ENCODE measurements around the gene DCT.

DCT gene

DNA sequence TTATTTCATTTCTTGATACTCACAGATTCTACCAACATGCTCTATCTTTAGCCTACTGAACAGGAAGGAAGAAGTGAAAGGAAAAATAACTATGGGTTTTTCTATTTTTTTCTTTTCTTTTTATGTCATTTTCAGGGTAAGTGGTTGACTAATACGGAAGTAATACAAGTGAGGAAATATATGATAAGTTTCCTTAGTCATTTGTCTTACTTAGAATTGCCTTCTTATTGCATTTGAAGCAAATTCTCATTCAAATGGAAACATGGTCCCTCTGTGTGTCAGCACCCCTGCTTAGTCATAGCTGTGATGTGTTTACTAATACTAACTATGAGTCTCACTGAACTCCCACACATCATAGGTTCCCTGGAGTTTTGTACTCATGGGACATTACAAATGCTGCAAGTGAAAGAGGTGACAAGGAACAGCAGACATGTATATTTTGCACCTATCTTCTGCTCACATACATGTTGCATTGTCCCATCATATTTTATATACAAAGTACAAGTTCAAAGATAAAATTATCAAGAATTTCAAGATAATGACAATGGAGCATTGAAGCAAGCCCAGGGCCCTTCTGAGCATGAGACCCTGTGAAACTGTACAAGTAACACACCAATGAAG is 60.1 kb downstream of the DCT start:
- TF ChIP-seq, protein P1, sequence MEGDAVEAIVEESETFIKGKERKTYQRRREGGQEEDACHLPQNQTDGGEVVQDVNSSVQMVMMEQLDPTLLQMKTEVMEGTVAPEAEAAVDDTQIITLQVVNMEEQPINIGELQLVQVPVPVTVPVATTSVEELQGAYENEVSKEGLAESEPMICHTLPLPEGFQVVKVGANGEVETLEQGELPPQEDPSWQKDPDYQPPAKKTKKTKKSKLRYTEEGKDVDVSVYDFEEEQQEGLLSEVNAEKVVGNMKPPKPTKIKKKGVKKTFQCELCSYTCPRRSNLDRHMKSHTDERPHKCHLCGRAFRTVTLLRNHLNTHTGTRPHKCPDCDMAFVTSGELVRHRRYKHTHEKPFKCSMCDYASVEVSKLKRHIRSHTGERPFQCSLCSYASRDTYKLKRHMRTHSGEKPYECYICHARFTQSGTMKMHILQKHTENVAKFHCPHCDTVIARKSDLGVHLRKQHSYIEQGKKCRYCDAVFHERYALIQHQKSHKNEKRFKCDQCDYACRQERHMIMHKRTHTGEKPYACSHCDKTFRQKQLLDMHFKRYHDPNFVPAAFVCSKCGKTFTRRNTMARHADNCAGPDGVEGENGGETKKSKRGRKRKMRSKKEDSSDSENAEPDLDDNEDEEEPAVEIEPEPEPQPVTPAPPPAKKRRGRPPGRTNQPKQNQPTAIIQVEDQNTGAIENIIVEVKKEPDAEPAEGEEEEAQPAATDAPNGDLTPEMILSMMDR (IDR thresholded peaks at IDR 0.05; ENCODE audit: low read depth, low read length, missing control alignments), result no peak
- H3K4me3 ChIP-seq (ENCODE audit: low read depth, low read length), result no peak overlapping the region
- in situ Hi-C loops (cut with HindIII; ENCODE audit: low sequenced_read_pairs), result no loop called here
- no peak for DNase-seq (ENCODE audit: low read depth)

DNA sequence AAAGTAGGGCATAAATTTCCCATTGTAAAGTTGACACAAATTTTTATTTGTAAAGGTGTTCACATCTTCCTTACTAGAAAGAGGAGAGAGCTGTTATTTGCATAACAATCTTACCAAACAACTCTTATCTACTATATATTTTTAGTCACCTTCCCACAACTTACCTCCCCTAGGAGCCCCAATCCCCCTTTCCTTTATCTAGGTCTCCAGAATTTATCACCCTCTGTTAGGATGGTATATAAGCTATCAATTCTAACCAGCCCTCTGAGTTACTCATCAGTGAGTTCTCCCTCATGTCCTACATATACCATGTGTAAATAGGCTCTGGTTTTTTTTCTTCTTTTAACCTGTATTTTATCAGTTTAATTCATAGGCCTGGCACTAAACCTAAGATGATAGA is 62.2 kb downstream of the DCT start:
- no peak for DNase-seq (ENCODE audit: low read depth)

GRCh38 chr13:94416454-94417080 is 62.9 kb downstream of the DCT start:
- in situ Hi-C loops (cut with HindIII; ENCODE audit: low sequenced_read_pairs), result no loop called here
- H3K4me3 ChIP-seq (ENCODE audit: low read depth, low read length), result no peak overlapping the region
- no peak for DNase-seq (ENCODE audit: low read depth)
- TF ChIP-seq, protein P1 (IDR thresholded peaks at IDR 0.05; ENCODE audit: low read depth, low read length, missing control alignments), result peak; percentile 49

More for the DNA sequence above, 62.2 kb downstream of the DCT start:
- in situ Hi-C loops (cut with HindIII; ENCODE audit: low sequenced_read_pairs), result no loop called here
- TF ChIP-seq, protein P1 (IDR thresholded peaks at IDR 0.05; ENCODE audit: low read depth, low read length, missing control alignments), result no peak
- H3K4me3 ChIP-seq (ENCODE audit: low read depth, low read length), result no peak overlapping the region

DNA sequence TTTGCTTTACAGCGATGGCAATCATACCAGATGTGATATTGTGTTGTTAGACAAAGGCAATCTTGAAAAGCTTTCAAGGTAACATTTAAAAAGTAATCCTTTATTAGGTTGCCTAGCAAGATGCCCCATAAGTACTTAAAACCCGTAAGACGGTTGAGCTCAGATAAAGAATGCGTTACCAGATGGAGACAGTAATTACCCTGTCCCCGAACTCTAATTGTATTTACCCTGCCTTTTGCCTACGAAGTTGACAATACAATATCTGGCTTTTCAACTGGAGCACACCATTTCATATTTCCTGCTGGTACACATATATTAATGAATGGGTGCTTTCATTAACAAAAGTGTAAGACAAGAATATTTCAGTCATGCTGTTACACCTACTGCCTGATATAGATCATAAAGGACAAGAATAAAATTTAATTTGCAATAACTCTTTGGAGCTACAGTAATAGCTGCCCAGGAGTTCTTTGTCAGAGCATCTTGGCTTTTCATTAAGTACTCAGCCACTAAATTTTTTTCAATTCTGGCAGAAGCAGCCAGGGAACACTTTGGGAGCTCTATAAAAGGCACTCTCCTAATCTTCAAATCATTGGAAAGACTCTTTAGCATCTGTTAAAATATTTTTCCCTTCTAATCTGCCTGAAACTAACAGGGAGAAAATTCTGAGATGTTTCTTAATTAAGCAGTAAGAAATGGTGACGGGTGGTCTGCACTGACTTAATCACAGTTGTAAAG is 63.8 kb downstream of the DCT start:
- TF ChIP-seq, protein P1 (IDR thresholded peaks at IDR 0.05; ENCODE audit: low read depth, low read length, missing control alignments), result no peak
- no peak for DNase-seq (ENCODE audit: low read depth)
- in situ Hi-C loops (cut with HindIII; ENCODE audit: low sequenced_read_pairs), result no loop called here
- no peak overlapping the region for H3K4me3 ChIP-seq (ENCODE audit: low read depth, low read length)

DNA sequence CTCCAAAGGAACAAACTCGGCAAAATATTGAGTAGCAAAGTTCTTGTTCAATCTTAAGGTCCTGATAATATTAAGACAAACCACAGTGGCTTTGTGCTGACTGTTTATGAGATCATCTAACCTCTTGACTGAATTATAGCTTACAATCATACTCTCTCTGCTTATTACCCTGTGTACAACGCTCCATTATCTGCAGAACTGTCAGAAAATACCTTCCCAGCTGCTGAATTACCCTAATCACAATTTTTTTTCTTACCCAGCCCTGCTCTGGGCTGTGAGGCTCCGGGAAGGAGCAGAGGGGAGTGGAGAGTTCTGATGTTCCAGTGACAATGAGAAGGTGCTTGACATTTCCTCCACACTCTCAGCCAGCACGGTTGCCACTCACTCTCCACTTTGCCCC is 64.8 kb downstream of the DCT start:
- in situ Hi-C loops (cut with HindIII; ENCODE audit: low sequenced_read_pairs), result no loop called here
- H3K4me3 ChIP-seq (ENCODE audit: low read depth, low read length), result no peak overlapping the region
- TF ChIP-seq, protein P1 (IDR thresholded peaks at IDR 0.05; ENCODE audit: low read depth, low read length, missing control alignments), result no peak
- DNase-seq (ENCODE audit: low read depth), result no peak

DNA sequence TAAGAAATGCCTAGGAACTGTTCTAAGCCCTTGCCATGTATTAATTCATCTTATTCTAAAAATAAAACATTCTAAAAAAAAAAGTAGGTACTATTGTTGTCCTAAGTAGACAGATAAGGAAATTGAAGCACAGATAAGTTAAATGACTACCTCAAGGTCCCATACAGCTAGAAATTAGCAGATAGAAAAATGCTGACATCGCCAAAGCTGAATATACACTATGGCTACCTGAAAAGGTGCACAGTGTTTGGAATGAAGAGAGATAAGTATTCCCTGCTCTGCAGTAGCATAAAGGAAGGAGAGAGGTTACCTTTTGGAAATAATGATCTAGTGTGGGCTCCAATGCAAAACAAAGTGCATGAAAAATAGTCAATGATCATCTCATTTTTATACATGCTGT is 65.3 kb downstream of the DCT start:
- in situ Hi-C loops (cut with HindIII; ENCODE audit: low sequenced_read_pairs), result no loop called here
- TF ChIP-seq, protein P1 (IDR thresholded peaks at IDR 0.05; ENCODE audit: low read depth, low read length, missing control alignments), result no peak
- no peak overlapping the region for H3K4me3 ChIP-seq (ENCODE audit: low read depth, low read length)
- no peak for DNase-seq (ENCODE audit: low read depth)
